Stimulated activated CD8-positive, alpha-beta memory T cell treated with anti-CD3 and anti-CD28 coated beads, Interleukin-15, amount 100 ng/mL, for 48 hours (primary cell): ENCODE results near the gene CD300C.
"Not testable (repeated sequence)": the region's sequence is repeated elsewhere in the genome, so short reads cannot be mapped to it uniquely, and the experiment has no call there.

Experiments
- DNase-seq, 2 donors: peaks; one replicate each; pipeline ENCODE4 v3.0.0-alpha.2; 2020; ENCODE audit warnings: low read depth in 2 of 2

CD300C gene

DNA sequence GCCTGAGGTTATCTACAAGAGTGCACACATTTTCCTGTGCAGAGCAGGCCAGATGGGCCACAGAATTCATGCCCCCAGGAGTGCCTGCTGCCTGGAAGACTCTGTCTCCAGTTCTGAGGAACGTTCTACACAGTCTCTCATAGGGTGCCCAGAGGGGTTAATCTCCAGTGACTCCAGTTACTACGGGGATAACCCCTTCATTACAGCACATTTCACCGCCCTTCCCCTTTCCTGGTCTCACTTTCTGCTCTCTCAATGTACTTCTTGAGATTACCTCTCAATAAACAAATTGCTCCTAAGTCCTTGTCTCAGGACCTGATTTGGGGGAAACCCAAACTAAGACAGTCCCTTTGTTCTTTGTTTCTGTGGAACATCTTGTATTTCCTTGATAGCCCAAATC, 15.7 kb upstream of the CD300C start:
- no peak for DNase-seq

DNA sequence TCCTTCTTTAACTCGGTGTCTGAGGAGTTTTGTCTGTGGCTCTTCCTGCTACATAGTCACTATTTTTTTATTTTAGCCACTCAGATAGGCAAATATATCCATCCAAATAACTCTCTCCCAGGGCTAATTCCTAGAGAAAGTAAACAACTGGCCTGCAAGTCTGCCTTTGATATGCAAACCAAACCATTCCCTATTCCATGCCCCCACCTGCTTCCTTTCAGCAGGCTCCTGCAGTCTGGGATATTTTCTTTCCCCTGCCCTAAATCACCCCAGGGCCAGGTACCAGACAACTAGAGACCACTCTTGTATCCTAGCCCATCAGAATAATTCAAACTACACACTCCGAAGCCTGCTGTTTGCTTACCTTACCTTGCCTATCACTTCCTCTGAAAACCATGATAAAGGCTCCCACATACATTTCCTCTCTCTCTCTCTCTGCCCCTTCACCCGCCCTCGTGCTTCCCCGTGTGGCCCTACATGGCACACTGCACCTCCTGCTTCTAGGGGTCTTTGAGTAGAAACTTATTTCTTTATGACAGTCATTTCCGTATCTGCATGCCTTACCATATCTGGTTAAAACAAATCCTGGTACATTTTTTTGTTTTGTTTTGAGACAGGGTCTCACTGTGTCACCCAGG, 13.1 kb upstream of the CD300C start:
- no peak for DNase-seq

DNA sequence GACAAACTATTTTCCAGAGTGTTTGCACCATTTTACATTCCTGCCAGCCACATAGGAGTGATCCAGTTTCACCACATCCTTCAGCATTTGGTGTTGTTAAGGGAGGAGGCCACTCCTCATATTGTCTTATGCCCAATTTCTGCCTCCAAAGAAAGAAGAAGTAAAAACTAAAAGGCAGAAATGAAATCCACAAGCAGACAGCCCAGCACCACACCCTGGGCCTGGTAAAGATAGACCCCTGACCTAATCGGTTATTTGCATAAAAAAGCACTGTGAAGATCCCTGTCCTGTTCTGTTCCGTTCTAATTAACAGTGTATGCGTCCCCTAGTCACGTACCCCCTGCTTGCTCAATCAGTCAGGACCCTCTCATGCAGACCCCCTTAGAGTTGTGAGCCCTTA, 12.5 kb upstream of the CD300C start:
- not testable (repeated sequence) for DNase-seq

DNA sequence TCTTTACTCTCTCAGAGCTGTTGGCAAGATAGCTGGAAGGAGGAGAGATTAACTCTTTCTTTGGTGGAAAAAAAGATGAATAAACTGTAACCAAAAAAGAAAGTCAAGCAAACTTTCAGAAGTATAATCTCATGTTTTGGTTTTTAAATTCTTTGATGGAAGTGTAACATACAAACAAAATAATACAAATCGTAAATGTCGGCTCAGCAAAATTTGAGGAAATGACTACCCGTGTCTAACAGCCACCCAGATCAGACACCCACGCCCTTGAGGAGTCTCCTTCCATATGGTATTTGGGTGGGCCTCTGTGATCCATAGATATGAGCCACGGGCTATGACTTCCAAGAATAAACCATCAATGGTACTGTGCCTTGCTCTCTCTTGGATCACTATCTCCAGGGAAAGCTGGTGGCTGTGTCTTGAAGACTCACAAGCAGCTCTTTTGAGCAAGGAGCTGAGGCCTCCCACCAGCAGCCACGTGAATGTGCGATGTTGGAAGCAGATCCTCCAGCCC, 9.6 kb upstream of the CD300C start:
- no peak for DNase-seq

DNA sequence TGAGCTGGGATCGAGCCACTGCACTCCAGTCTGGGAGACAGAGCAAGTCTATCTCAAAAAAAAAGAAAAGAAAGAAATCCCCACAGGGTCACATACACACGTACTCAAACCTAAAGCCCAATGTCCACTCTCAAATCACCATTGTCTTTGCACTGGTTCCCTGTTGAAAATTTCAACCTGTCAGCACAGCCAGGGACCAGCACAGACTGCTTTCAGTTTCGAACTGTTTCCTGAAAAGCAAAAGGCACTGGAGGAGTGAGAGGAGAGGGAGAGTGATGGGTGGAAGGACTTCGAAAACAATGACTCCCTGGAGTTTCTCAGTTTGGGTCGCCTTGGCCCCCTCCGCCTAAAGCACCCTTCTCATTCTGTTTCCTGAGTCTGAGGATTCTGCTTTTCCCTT, 9.0 kb upstream of the CD300C start:
- DNase-seq: no peak

DNA sequence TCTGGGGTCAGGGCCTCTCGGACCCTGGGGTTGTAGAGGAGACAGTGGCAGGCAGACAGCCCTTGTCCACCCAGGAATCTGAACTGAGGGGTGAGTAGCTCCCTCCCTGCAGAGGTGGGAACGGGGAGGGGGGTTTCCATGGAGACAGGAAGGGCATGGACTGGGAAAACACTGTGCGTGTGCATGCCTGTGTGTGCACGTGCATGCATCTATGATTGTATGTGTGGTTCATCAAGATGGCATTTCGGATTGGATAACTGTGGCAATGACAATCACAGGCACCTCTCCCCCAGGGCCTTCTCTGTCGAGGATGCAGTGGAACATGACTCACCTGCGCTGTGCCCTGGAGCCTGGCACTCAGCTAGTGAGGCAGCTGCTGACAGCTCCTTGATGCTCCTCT, 6.1 kb upstream of the CD300C start:
- no peak for DNase-seq

DNA sequence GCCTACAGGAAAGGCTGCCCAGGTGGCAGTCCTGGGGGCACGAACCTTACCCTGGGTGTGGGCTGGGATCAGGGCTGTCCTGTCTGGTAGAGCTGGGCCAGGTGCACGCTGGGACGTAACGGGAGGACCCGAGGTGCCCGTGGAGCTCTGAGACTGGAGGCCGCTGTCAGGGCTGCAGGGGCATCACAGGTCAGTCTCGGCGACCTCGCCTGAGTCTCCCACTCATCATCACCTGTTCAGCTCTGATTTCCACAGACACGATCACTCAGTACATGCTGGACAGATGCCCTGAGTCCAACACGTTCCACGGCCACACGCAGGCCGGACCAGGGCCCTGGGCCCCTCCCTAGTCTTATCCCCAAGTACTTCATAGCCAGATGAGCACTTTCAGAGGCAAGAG, 4.7 kb upstream of the CD300C start:
- DNase-seq: no peak

DNA sequence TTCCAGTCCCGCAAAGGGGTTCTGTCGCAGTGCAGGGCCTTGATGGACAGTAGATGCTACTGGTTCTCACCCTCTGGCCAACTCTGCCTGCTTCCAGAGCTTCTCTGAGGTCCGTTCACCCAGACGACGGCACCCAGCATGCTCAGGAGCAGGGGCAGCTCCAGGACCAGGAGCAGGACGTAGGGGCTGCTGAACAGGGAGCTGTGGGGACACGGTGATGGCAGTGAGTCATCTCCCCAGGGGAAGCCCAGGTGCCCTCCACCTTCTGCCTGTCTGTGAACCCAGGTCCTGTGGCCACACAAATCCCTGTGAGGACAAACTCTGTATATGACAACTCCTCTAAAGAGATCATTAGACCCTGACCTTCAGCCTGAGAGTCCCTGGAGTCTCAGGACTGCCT, 3.4 kb upstream of the CD300C start:
- DNase-seq: no peak

DNA sequence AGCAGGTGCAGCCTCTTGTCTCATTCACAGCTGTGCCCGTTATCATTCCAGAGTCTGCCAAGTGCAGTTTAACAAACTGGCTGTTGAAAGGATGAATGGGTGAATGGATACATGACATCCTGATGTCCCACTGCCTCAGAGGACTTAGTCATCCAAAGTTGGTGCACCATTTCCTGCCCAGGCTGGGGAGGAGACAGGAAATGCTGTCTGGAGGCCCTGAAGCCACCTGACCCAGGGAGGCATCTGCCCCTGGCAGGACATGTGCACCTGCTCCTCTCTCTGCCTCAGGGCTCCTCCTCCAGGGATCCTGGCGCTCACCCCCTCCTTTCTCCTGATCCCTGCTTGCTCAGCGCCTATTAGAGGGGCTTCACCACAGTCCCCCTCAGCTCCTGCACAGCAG, 1.8 kb upstream of the CD300C start:
- no peak for DNase-seq

DNA sequence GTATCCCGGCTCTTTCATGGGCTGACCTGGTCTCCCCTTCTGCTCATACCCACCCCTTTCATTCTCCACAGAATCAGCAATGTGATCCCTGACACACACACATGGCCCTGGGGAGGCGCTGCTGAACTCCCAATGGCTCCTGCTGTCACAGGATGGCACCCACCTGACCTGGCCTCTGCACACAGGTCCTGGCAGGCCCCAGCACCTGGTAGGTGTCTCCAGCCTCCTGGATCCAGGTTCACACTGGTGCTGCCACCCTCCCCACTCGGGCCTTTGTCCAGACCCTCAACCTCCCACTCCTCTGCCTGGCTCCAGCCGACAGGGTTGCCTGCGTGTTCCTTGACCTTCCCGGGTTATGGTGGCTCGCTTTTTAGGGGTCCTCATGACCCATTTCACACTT, 1.3 kb upstream of the CD300C start:
- no peak for DNase-seq

DNA sequence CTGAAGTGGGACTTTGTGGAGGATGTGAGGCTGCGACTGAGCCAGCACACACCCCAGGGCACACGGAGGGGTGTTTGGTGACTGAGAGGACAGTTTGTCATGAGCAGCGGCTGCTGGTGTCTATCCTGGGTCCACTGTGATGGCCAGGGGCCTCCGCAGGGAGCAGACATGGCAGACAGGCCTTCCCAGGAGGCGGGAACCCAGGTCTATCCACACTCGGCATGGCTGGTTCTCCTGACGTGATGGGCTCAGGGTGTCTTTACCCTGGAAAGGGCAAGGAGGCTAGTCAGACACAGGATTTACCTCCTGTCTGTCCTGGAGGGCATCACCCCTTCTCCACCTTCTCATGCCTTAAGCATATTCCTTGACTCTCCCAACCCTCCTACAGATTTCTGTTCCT, 671 bp upstream of the CD300C start:
- no peak for DNase-seq

DNA sequence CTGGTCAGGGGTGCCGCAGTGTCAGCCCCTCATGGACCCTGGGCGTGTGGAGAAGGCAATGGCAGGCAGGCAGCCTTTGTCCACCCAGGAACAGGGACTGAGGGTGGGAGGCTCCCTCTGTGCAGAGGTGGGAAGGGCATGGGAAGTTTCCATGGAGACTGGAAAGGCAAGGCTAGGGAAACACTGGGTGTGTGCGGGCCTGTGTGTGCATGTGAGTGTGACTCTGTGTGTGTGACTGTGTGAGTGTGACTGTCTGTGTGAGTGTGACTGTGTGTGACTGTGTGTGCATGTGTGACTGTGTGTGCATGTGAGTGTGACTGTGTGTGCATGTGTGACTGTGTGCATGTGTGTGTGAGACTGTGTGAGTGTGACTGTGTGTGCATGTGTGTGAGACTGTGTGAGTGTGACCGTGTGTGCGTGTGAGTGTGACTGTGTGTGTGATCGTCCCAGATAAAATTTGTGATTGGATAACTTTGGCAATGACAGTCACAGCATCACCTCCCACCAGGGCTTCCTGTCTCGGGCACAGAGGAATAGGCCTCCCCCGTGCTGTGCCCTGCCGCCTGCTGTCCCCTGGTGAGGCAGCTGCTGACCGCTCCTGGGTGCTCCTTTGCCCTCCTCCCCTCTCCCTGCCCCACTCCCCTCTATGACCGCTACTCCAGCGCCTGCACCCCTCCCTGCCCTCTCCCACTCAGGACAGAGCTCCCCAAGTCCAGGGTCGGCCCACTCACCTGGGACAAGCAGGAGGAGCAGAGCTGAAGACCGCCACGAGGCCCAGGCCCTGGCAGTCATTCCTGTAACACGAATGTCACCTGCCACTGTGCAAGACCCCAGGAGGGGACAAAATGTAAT, 698 bp downstream of the CD300C start:
- no peak for DNase-seq

DNA sequence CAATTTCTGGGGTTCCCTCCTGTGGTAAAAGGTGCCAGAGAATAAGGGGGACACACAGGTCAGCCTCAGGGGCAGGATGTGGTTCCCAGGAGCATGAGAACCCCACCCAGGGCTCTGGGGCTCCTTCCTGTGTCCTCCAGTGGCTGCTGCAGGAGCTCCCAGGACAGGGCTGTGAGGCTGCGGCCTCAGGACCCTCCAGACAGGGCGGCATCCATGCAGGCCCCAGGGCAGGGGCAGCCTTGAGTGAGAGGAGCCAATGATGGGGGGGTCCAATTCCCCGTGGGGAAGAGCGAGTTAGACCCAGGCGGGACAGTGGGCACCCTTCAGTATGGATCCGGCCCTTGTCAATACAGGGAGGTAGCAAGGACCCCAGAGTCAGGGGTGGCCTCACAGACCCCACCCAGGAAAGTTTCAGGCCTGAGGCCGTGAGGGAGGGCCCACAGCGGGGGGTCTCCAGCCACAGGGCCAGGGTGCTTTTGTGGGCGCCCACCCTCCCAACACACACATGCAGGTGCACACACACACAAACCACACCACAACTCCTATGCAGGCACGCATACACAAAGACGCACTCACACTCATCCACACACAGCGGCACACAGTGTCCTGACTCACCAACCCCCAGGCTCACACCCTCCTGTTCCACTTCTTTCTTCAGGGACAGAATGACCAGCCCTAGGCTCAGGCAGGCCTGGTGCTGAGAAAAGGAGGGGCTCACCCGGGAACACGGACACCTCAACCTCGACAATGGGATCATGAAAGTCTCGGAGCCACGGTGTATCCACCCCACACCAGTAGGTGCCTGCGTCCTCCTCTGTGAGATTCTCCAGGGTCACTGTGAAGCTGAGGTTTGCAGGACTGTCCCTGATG, 1.8 kb downstream of the CD300C start:
- no peak for DNase-seq

DNA sequence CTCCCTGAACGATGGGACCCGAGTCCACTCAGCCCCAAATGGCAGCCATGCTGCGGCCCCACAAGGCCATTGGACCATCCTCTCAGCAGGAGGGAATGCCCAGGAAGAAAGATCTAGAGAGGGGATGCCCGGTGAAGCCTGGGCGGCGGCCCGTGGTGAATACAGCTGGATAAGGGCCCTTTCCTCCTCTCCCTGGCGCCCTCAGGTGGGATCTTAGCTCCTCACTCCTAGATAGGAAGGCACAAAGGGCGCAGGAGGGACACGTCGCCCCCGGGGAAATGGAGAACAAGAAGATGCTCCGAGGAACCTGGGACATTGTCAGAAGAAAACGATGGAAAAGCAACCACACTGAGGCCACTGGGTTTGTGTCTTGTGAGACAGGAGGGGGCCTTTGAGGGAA, 2.5 kb downstream of the CD300C start:
- DNase-seq: no peak

DNA sequence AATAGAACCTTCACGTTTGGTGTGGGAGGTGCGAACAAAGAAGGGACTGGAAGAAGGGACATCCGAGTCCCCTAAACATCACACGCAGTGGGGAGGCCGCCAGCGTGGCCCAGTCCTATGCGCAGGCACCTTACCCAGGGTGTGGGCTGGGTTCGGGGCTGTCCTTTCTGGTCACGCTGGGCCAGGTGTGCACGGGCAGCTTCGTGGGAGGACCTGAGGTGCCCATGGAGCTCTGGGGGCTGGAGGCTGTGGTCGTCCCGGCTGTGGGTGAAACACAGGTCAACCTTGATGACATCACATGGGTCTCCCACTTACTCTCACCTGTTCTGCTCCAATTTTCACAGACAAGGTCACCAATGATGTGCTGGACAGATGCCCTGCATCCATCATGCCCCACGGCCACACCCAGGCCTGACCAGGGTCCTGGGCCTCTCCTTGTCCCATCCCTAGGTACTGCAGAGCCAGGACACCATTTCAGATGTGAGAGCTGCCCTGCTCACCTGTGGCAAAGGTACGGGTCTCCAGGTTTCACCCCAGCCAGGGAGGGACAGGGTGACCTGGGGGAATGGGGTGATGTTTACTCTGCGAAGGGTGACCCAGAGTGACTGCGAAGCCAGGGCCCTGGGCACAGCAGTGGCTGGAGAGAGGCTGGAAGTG, 3.1 kb downstream of the CD300C start:
- no peak for DNase-seq

DNA sequence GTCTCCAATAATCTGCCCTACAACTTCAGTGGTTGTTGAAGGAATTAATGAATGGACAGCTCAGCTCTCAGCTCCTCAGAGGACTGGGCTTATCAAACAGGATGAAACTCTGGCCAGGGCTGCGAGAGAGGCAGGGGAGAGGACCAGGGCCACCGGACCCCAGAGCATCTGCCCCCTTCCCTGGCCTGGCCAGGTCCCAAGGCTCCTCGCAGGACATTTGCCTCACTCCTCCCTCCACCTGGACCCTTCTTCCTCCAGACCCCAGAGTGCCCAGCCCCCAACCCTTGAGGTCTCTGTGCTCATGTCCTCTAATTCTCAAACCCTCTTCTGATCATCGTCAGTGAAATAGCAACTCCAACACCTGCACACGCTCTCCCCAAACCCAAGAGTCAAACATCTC, 3.7 kb downstream of the CD300C start:
- DNase-seq: no peak

DNA sequence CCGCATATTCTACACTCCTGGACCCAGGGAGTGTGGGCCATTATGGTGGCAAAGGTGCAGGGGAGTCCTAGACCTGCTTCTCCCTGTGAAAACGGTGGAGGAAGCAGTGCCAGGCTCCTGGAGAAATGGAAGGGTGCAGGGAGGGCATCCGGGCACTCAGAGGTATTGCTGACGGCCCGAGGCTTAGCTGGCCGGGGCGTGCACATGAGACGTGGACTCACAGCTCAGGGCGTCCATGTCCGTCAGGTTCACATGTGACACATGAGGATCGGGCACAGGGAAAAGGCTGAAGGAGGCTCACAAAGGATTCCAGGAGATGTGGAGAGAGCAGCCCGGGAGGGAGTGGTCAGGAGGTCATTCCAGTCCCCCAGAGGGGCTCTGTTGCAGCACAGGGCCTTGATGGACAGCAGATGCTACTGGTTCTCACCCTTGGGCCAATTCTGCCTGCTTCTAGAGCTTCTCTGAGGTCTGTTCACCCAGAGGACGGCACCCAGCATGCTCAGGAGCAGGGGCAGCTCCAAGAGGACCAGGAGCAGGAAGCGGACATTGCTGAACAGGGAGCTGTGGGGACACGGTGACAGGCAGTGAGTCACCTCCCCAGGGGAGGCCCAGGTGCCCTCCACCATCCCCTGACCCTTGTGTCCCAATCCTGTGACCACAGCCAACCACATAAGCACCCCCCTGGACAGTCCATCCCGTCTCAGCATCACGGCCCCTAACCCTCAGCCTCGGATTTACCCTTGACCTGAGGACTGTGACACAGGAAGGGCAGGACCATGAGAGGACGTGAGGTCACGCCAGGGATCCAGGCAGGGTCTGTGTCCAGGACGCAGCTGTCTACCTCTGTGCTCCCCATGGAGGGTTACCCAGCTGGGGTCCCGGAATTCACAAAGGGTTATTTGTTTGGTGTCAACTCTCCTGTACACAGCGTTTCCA, 4.5 kb downstream of the CD300C start:
- DNase-seq: no peak

DNA sequence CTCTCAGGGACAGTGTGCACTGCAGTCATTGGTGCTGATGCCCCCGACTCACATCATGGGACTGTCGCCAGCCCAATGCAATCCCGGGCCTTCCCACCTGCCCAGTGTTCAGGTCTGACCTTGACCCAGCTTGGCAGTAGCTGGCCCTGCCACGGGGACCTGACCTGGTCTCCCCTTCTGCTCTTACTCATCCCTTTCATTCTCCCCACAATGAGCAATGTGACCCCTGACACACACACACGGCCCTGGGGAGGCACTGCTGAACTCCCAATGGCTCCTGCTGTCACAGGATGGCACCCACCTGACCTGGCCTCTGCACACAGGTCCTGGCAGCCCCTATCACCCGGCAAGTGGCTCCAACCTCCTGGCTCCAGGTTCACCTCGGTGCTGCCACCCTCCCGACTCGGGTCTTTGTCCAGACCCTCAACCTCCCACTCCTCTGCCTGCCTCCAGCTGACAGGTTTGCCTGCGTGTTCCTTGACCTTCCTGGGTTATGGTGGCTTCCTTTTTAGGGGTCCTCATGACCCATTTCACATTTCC, 6.6 kb downstream of the CD300C start:
- DNase-seq: no peak

DNA sequence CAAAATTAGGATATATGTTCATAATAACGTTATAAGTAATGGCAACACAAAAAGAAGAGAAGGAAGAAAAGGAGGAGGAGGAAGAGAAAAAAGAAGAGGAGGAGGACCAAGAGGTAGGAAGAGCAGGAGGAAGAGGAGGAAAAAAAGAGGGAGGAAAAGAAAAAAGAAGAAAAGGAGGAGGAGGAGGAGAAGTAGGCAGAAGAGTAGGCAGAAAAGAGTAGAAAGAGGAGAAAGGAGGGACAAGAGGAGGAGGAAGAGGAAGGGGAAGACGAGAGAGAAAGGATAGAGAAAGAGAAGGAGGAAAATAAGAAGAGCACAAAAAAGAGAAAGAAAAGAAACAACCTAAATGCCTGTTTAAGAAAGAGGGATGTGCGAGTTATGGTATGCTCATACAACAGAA, 9.0 kb downstream of the CD300C start:
- DNase-seq: no peak

DNA sequence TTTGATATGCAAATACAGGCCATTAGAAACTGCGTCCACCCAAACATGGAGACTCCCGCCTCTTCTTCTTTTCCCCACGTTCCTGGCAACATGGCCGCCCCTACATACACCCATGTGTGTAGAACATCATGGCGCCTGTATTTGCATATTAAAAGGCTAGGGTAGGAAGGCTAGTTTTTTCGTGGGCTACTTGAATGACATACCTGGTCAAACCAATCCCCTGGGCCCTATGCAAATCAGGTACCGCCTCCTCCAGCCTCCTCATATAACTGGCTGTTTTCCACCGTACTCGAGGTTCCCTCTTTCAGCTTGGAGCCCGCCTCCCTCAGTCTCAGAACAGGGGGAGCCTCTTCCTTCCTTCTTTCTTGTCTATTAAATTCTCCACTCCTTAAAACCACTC, 13.8 kb downstream of the CD300C start:
- no peak for DNase-seq
